HepG2 (cell line): ENCODE results near the gene NAA38. TPM values are rescaled to one million over a fixed set of nuclear protein-coding genes. Genes with fewer than 3 reads are reported as not detected.

Source experiments
- ARID4A ChIP-seq: sonication (generic); formaldehyde crosslinking; IDR thresholded peaks from 2 replicates; pipeline ENCODE4 v1.5.0; 2020; ENCODE audit warnings: mild to moderate bottlenecking, missing genetic modification reagents, borderline replicate concordance
- GATAD2A ChIP-seq: IDR thresholded peaks from 2 replicates; pipeline ENCODE4 v1.6.1; 2016
- JARID2 ChIP-seq: sonication (generic); formaldehyde crosslinking; IDR thresholded peaks from 2 replicates; pipeline ENCODE4 v1.8.1; 2023; ENCODE audit warnings: missing genetic modification reagents, inconsistent platforms; ENCODE audit not compliant: insufficient replicate concordance
- KLF16 ChIP-seq, 2 experiments: sonication (generic) in 1 of 2; formaldehyde crosslinking in 1 of 2; IDR thresholded peaks; 2 replicates each; pipeline versions ENCODE4 v1.6.1 to v1.8.0; 2016 to 2023; ENCODE audit warnings: missing genetic modification reagents in 2 of 2, missing compliant biosample characterization in 1 of 2
- NR0B2 ChIP-seq: sonication (generic); formaldehyde crosslinking; IDR thresholded peaks from 2 replicates; pipeline ENCODE4 v1.4.0; 2020; ENCODE audit warnings: mild to moderate bottlenecking, missing genetic modification reagents
- RFX5 ChIP-seq: IDR thresholded peaks from 2 replicates; pipeline ENCODE4 v1.6.1; 2011; ENCODE audit warnings: low read depth, low read length, improper control_type of control experiment
- RFXAP ChIP-seq: sonication (generic); formaldehyde crosslinking; IDR thresholded peaks from 2 replicates; pipeline ENCODE4 v1.4.0; 2020; ENCODE audit warnings: missing genetic modification reagents, borderline replicate concordance
- SALL2 ChIP-seq: sonication (generic); formaldehyde crosslinking; IDR thresholded peaks from 2 replicates; pipeline ENCODE4 v1.8.1; 2023; ENCODE audit warnings: mild to moderate bottlenecking, missing genetic modification reagents, inconsistent platforms
- SAP130 ChIP-seq: IDR thresholded peaks from 2 replicates; pipeline ENCODE4 v1.6.1; 2016; ENCODE audit warnings: low read depth
- SOX5 ChIP-seq: IDR thresholded peaks from 2 replicates; pipeline ENCODE4 v1.6.1; 2016; ENCODE audit warnings: borderline replicate concordance
- SOX6 ChIP-seq, 2 experiments: fragments of 450-650 bp in 1 of 2; sonication (generic) in 1 of 2; formaldehyde crosslinking in 1 of 2; IDR thresholded peaks; 2 replicates each; pipeline versions ENCODE4 v1.4.0 to v1.6.1; 2017 to 2020; ENCODE audit warnings: antibody characterized with exemption in 1 of 2, mild to moderate bottlenecking in 1 of 2, missing genetic modification reagents in 1 of 2
- SP4 ChIP-seq: sonication (generic); formaldehyde crosslinking; IDR thresholded peaks from 2 replicates; pipeline ENCODE4 v1.8.1; 2023; ENCODE audit warnings: mild to moderate bottlenecking, missing genetic modification reagents
- TAF15 ChIP-seq: fragments of 200-400 bp; formaldehyde crosslinking; IDR thresholded peaks from one replicate; pipeline ENCODE4 v1.6.1; 2018; ENCODE audit warnings: mild to moderate bottlenecking, low read depth, low read length; ENCODE audit not compliant: poor library complexity, severe bottlenecking
- ZMYM4 ChIP-seq: sonication (generic); formaldehyde crosslinking; IDR thresholded peaks from 2 replicates; pipeline ENCODE4 v1.8.1; 2023; ENCODE audit warnings: mild to moderate bottlenecking, missing genetic modification reagents
- ZNF205 ChIP-seq: IDR thresholded peaks from 2 replicates; pipeline ENCODE4 v1.6.1; 2018; ENCODE audit warnings: missing biosample characterization, missing genetic modification reagents
- ZNF800 ChIP-seq: sonication (generic); formaldehyde crosslinking; IDR thresholded peaks from 2 replicates; pipeline ENCODE4 v1.4.0; 2020; ENCODE audit warnings: missing genetic modification reagents
- ZXDC ChIP-seq: sonication (generic); formaldehyde crosslinking; IDR thresholded peaks from 2 replicates; pipeline ENCODE4 v1.5.0; 2020; ENCODE audit warnings: mild to moderate bottlenecking, missing genetic modification reagents
- polyA plus RNA-seq, 8 experiments: library from polyadenylated mRNA; depleted of rRNA in 3 of 8; stranded (reverse) in 7 of 8; unstranded in 1 of 8; fragments of >200 nt; fragmentation: Illumina TruSeq in 4 of 8; extraction: Trizol in 4 of 8; gene quantifications; 2 replicates each; pipeline versions ENCODE4 v1.2.1 to v1.2.3, GENCODE V29; 2011 to 2016; ENCODE audit warnings: low read depth in 4 of 8, missing spikeins in 1 of 8, mixed read lengths in 1 of 8; ENCODE audit not compliant: insufficient read depth in 1 of 8
- total RNA-seq, 5 experiments: library from RNA; depleted of rRNA; stranded (reverse); fragments of >200 nt; fragmentation: Illumina TruSeq; extraction: Trizol; gene quantifications; 2 replicates each; pipeline ENCODE4 v1.2.3, GENCODE V29; 2016; ENCODE audit warnings: low read depth in 1 of 5

NAA38 gene
- total and polyA plus RNA-seq, 2 of the 13 experiments (the other 11 are each of a cell fraction or from before 2014, with no cell fraction given) = 46.9 to 91.6 TPM

- TF ChIP-seq SOX6 (IDR thresholded peaks at IDR 0.05) (no peak), SOX6 (CRISPR knock-in tag; IDR thresholded peaks at IDR 0.05) (0 out of 2 replicates have a peak, but pooled peaks have one; percentile 34), KLF16 (CRISPR knock-in tag; IDR thresholded peaks at IDR 0.05) (peak in 1 of 2 experiments; percentile 38; a peak in 1 of 4 replicates), ZNF205 (CRISPR knock-in tag) (no peak), JARID2 (no peak), SAP130 (CRISPR knock-in tag) (peak; percentile 87), ZNF800 (CRISPR knock-in tag) (0 out of 2 replicates have a peak, but pooled peaks have one; percentile 22), SOX5 (0 out of 2 replicates have a peak, but pooled peaks have one; percentile 9), SALL2 (CRISPR knock-in tag) (peak; percentile 42; the same call in 1 of the 2 replicates), RFXAP (CRISPR knock-in tag) (0 out of 2 replicates have a peak, but pooled peaks have one; percentile 38), ZMYM4 (CRISPR knock-in tag) (0 out of 2 replicates have a peak, but pooled peaks have one; percentile 28), TAF15 (peak; percentile 47), NR0B2 (no peak), ARID4A (CRISPR knock-in tag) (peak; percentile 72), SP4 (CRISPR knock-in tag) (peak; percentile 73), RFX5 (0 out of 2 replicates have a peak, but pooled peaks have one; percentile 39), GATAD2A (CRISPR knock-in tag) (0 out of 2 replicates have a peak, but pooled peaks have one; percentile 16), ZXDC (CRISPR knock-in tag) (no peak)
- TF ChIP-seq, all 625 proteins: peak for 50
Observed at GRCh38 chr17:7833795-7834541, 23.4 kb downstream of the NAA38 start, which contains the start of gene KDM6B (continued).
